ENCODE data around the gene PARP2. TPM values are rescaled to one million over a fixed set of nuclear protein-coding genes. Genes with fewer than 3 reads are reported as not detected.

Gene PARP2
- polyA plus RNA-seq, 3 donors from 2014 or later: 8.1 to 12.8 (median 10.4) TPM

DNA sequence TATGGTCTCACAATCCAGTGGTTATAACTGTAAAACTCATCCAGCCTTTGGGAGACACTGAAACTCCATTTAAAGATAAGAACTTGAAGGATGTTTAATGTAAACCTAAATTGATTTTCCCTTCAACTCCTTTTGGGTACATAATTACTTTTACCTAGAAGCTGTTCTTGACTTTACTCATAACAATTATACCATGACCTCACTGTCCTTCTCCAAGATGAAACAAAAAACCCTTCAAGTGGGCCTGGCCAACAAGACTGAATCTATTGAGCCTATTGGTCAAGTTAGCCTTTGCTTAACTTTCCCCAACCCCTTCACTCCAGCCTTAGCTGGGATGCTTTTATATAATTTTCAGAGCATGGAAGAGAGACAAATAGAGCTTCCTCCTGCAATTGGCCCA is 22.5 kb downstream of the PARP2 start:
- peaks cover 17 to 41% (median 35%) of the 10 kb centered on the region in 3 donors for H3K36me3 Mint-ChIP-seq
- peaks cover 0 to 2% (median 2%) of the 10 kb centered on the region in 3 donors for H3K27me3 Mint-ChIP-seq (ENCODE audit: low read depth in 3 of 3)
- H3K4me1 Mint-ChIP-seq: no peaks in the 10 kb centered on the region
- H3K27ac Mint-ChIP-seq: no peak overlapping the region
- no peak for DNase-seq
- H3K4me3 Mint-ChIP-seq: no peak overlapping the region
- H3K9me3 Mint-ChIP-seq: no peaks in the 10 kb centered on the region

DNA sequence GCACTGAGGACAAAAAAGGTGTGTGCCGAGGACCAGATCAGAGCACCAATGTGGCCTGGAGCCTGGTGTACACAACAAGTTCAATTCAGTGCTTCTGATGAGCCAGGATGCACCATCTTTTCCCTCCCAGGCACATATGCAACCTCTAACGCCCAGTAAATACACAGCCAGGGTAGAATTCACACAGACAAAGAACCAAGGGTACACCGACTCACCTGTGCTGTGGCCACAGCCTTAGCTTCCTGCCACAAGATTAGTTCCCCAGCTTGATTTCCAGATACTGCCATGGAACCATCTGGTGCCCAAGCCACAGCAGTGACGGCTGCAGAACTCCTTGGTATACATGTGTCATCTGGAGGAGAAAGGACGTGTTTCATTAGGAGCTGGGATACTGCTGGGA is 29.4 kb downstream of the PARP2 start:
- Mint-ChIP-seq H3K27ac (no peak overlapping the region), H3K4me1 (no peaks in the 10 kb centered on the region), H3K36me3 (peaks cover 24 to 76% (median 57%) of the 10 kb centered on the region in 3 donors), H3K9me3 (no peaks in the 10 kb centered on the region), H3K4me3 (no peak overlapping the region), H3K27me3 (ENCODE audit: low read depth in 3 of 3) (peaks cover 0 to 3% (median 0%) of the 10 kb centered on the region in 3 donors)
- DNase-seq: no peak

DNA sequence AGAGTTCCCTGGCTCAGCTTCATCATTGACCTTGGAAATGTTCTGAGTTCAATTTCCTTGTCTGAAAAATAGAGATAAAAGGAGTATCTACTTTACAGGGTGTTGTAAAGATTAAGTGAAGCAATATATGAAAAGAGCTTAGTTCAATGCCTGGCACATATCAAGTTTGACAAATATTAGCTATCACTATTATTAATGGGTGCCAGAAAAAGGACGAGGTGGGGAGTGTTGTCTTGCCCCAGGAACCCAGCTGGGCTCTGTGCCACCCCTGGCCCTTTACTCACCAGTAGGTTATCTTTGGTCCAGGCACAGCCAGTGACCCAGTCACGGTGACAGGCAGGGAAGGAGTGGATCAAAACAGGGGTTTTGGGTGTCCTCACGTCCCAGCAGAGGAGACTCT is 32.0 kb downstream of the PARP2 start:
- peaks cover 0 to 1% (median 0%) of the 10 kb centered on the region in 3 donors for H3K27me3 Mint-ChIP-seq (ENCODE audit: low read depth in 3 of 3)
- peaks cover 25 to 76% (median 48%) of the 10 kb centered on the region in 3 donors for H3K36me3 Mint-ChIP-seq
- no peaks in the 10 kb centered on the region for H3K9me3 Mint-ChIP-seq
- DNase-seq: no peak
- H3K27ac Mint-ChIP-seq: no peak overlapping the region
- H3K4me3 Mint-ChIP-seq: no peak overlapping the region
- no peaks in the 10 kb centered on the region for H3K4me1 Mint-ChIP-seq

DNA sequence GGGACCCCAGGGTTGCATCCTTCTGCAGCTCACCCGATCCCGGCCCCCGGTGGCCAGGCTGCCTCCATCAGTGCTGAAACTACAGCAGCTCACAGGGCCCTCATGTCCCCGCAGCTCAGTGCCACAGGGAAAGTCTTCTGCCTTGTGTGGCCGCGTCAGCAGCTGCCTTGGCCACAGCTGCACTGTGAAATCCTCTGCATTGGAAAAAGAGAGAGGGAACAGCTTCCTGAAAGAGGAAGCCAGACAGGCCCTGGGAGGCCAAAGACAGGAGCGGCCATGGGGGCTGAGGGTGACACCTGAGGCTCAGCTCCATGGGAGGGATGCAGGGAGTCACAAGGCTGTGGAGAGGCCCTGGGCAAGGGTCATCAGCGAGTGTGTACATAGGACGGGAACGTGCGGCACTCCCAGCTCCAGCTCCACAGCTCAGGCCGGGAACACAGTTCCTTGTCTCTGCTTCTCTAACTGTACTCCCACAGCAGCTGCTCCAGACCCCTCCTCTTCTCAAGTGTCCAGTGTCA is 32.7 kb downstream of the PARP2 start:
- Mint-ChIP-seq H3K4me1 (no peaks in the 10 kb centered on the region), H3K4me3 (no peak overlapping the region), H3K27me3 (ENCODE audit: low read depth in 3 of 3) (peaks cover 0 to 4% (median 1%) of the 10 kb centered on the region in 3 donors), H3K9me3 (no peaks in the 10 kb centered on the region), H3K27ac (peak overlapping the region in 1 of 6 donors; percentile 53), H3K36me3 (peaks cover 26 to 76% (median 45%) of the 10 kb centered on the region in 3 donors)
- no peak for DNase-seq

DNA sequence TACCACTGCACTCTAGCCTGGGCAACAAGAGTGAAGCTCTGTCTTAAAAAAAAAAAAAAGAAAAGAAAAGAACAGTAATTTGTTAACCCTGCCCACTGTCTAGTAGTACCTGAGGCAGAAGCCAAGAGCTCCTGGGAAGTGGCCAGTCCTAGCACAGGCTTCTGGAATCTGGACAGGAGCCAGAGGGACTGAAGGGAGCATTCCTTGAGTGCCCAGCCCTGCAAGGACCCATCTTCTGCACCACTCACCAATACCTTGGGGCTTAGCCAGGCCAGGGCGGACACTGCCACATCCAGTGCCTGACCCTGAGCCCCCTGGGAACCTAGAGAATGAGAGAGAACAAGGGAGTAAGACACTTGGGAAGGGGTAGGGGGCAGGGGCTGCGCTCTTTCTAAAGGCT is 33.7 kb downstream of the PARP2 start:
- no peak overlapping the region for H3K4me3 Mint-ChIP-seq
- no peaks in the 10 kb centered on the region for H3K4me1 Mint-ChIP-seq
- peaks cover 0 to 4% (median 1%) of the 10 kb centered on the region in 3 donors for H3K27me3 Mint-ChIP-seq (ENCODE audit: low read depth in 3 of 3)
- DNase-seq: no peak
- no peak overlapping the region for H3K27ac Mint-ChIP-seq
- peaks cover 22 to 73% (median 34%) of the 10 kb centered on the region in 3 donors for H3K36me3 Mint-ChIP-seq
- H3K9me3 Mint-ChIP-seq: no peaks in the 10 kb centered on the region

DNA sequence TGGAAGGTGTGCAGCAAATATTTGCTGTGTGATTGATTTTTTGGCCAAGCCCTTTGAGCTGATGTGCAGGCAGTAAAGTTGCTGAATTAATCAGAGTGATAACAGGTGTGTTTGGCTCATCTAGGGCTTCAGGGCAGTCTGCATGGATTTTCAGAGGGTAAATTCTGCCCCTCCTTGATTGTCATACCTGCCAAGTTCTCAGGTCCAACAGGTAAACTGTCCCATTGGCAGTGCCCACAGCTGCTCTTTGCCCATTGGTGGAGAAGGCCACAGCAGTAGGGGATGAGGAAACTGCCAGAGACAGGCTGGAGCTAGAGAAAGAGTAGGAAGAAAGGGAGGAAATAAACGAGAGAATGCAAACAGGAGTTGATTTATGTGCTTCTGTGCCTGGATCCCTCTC is 36.3 kb downstream of the PARP2 start:
- peak overlapping the region in 1 of 6 donors; percentile 12 for H3K27ac Mint-ChIP-seq
- H3K36me3 Mint-ChIP-seq: peaks cover 22 to 64% (median 29%) of the 10 kb centered on the region in 3 donors
- no peaks in the 10 kb centered on the region for H3K4me1 Mint-ChIP-seq
- no peak overlapping the region for H3K4me3 Mint-ChIP-seq
- H3K9me3 Mint-ChIP-seq: no peaks in the 10 kb centered on the region
- DNase-seq: no peak
- H3K27me3 Mint-ChIP-seq (ENCODE audit: low read depth in 3 of 3): peaks cover 0 to 4% (median 1%) of the 10 kb centered on the region in 3 donors

DNA sequence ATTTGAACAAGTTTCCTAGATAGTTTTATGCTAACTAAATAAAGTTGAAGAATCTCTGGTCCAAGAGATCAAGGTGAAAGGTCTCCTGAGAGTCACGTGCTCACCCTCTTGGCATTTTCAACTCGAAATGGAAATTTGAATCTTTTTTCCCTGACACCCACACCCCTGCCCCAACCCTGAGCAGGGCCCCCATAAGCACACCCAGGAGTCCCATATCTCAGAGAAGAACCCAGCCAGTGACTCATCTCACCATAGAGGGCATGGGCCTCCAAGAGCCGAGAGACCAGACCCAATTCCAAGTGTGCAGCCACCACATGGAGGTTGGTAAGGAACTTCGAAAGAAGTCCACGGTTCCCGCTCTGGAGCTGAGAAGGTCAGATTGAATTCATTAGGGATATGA is 37.2 kb downstream of the PARP2 start:
- Mint-ChIP-seq H3K4me1 (no peaks in the 10 kb centered on the region), H3K4me3 (no peak overlapping the region), H3K27ac (peak overlapping the region in 1 of 6 donors; percentile 65), H3K27me3 (ENCODE audit: low read depth in 3 of 3) (peaks cover 0 to 4% (median 1%) of the 10 kb centered on the region in 3 donors), H3K9me3 (no peaks in the 10 kb centered on the region), H3K36me3 (peaks cover 23 to 63% (median 25%) of the 10 kb centered on the region in 3 donors)
- no peak for DNase-seq

DNA sequence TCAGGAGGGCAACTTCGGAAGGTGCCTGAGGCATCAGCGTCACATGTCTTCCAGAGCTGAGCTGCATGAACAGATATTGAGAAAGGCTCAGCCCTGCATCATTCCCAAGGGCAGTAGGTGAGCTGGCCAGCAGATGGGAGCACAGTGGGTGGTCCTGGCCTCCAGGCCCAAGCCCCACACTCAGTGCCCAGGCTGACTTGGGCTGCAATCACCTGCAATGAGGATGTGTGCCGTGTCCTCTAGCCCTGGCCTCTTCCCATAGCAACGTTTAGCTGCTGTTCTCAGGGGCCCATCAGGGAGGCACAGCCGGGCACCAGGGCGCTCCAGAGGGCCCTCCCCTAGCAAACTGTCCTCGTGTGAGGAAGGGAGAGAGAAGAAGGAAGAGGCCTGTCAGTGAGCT is 37.9 kb downstream of the PARP2 start:
- Mint-ChIP-seq H3K27me3 (ENCODE audit: low read depth in 3 of 3) (peaks cover 0 to 4% (median 1%) of the 10 kb centered on the region in 3 donors), H3K9me3 (no peaks in the 10 kb centered on the region), H3K4me3 (no peak overlapping the region), H3K27ac (no peak overlapping the region), H3K4me1 (no peaks in the 10 kb centered on the region), H3K36me3 (peaks cover 23 to 65% (median 23%) of the 10 kb centered on the region in 3 donors)
- no peak for DNase-seq

DNA sequence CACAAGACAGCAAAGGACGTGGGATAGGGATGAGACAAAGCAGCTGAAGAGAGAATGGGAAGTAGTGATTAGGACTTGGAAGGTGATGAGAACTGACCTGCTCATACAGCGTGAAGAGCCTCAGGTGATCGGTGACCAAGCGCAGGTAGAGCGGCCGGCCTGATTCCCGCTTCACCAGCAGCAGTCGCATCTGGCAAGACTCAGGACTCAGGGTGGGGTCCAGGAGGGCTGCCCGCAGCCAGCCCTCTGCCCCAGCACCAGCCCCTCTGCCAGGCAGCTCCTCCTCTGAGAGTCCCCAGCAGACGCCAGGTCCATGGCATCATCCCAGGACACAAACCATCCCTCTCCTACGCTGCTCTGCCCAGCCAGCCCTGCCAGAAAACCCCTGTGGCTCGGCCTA is 39.1 kb downstream of the PARP2 start:
- DNase-seq: no peak
- H3K9me3 Mint-ChIP-seq: no peaks in the 10 kb centered on the region
- no peak overlapping the region for H3K27ac Mint-ChIP-seq
- H3K36me3 Mint-ChIP-seq: peaks cover 19 to 55% (median 23%) of the 10 kb centered on the region in 3 donors
- no peak overlapping the region for H3K4me3 Mint-ChIP-seq
- peaks cover 0 to 4% (median 1%) of the 10 kb centered on the region in 3 donors for H3K27me3 Mint-ChIP-seq (ENCODE audit: low read depth in 3 of 3)
- H3K4me1 Mint-ChIP-seq: no peaks in the 10 kb centered on the region

DNA sequence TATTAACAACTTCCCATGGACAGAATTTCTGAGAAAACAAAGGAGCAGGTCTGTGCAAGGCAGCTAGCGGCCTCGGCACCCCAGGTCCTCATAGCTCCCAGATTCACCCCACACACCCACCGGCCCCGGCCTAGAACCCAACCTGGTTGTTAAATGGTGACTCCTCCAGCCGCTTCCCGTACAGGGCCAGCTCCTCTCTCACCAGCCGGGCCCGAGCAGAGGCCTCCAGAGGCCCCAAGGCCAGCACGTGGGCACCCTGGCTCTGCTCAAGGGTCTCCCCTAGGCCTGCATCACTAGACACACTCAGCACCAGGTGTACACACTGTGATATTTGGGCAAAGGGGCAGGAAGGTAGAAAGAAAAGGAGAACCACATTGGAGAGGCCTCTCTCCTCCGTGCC is 39.6 kb downstream of the PARP2 start:
- H3K27ac Mint-ChIP-seq: no peak overlapping the region
- no peak overlapping the region for H3K4me3 Mint-ChIP-seq
- H3K9me3 Mint-ChIP-seq: no peaks in the 10 kb centered on the region
- DNase-seq: no peak
- H3K4me1 Mint-ChIP-seq: no peaks in the 10 kb centered on the region
- peaks cover 20 to 55% (median 26%) of the 10 kb centered on the region in 3 donors for H3K36me3 Mint-ChIP-seq
- peaks cover 0 to 4% (median 0%) of the 10 kb centered on the region in 3 donors for H3K27me3 Mint-ChIP-seq (ENCODE audit: low read depth in 3 of 3)

DNA sequence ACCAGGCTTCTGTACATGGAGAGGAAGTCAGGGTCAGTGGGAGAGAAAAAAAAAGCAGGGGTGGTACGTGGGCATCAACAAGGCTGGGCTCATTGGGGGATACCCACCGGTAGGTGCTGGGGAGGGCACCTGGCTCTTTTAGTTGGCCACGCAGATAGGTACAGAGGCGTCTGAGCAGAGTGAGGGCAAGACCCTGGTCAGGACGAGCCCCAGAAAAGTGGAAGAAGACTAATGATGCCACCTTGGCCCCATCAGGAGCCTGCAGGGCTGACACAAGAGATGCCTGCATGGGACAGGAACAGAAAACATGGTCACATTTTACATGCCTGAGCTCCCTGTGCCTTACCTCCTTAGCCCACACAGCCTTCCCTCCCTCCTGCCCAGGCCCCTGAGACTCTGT is 40.2 kb downstream of the PARP2 start:
- Mint-ChIP-seq H3K4me1 (no peaks in the 10 kb centered on the region), H3K9me3 (no peaks in the 10 kb centered on the region), H3K36me3 (peaks cover 26 to 61% (median 31%) of the 10 kb centered on the region in 3 donors), H3K4me3 (no peak overlapping the region), H3K27ac (peak overlapping the region in 1 of 6 donors; percentile 22), H3K27me3 (ENCODE audit: low read depth in 3 of 3) (peaks cover 0 to 4% (median 0%) of the 10 kb centered on the region in 3 donors)
- DNase-seq: no peak

DNA sequence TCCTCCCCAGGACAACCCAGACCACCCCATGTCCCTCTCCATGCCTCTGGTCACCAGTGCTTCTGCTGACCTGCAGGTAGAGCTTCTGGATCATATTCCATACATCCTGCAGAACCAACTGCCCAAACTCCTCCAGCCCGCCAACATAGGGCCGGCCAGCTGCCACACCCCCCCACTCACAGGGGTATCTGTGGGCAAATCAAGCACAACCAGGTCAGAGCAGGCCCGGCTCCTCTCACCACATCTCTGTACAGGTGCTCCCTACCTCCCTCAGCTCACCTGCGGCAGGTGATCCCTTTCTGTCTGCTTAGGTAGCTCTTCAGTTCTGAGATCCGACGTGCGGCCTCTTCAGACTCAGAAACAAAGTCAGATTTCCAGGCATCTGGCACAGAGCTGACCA is 40.9 kb downstream of the PARP2 start:
- no peak overlapping the region for H3K4me3 Mint-ChIP-seq
- no peaks in the 10 kb centered on the region for H3K9me3 Mint-ChIP-seq
- H3K4me1 Mint-ChIP-seq: no peaks in the 10 kb centered on the region
- H3K36me3 Mint-ChIP-seq: peaks cover 31 to 62% (median 32%) of the 10 kb centered on the region in 3 donors
- no peak for DNase-seq
- peak overlapping the region in 1 of 6 donors; percentile 13 for H3K27ac Mint-ChIP-seq
- H3K27me3 Mint-ChIP-seq (ENCODE audit: low read depth in 3 of 3): peaks cover 0 to 4% (median 0%) of the 10 kb centered on the region in 3 donors

DNA sequence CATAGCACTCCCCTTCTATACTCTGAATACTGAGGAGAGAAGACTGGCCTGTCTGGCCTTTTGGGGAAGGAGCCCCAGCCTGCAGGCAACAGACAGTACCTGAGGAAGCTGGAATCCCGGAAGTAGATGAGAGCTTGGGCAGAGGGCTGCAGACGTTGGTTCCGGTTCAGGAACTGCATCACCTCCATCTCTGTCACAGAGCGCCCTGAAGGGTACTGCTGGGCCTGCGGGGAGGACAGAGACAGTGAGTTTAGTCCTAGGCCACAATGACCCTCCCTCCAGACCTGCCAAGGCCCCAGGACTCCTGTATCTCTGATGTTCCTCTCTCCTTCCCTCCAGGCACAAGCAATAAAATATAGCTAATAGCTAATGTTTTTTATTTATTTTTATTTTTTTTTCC is 41.5 kb downstream of the PARP2 start:
- Mint-ChIP-seq H3K4me1 (no peaks in the 10 kb centered on the region), H3K27ac (no peak overlapping the region), H3K27me3 (ENCODE audit: low read depth in 3 of 3) (peaks cover 0 to 4% (median 0%) of the 10 kb centered on the region in 3 donors), H3K9me3 (no peaks in the 10 kb centered on the region), H3K4me3 (no peak overlapping the region), H3K36me3 (peaks cover 31 to 61% (median 31%) of the 10 kb centered on the region in 3 donors)
- DNase-seq: no peak

DNA sequence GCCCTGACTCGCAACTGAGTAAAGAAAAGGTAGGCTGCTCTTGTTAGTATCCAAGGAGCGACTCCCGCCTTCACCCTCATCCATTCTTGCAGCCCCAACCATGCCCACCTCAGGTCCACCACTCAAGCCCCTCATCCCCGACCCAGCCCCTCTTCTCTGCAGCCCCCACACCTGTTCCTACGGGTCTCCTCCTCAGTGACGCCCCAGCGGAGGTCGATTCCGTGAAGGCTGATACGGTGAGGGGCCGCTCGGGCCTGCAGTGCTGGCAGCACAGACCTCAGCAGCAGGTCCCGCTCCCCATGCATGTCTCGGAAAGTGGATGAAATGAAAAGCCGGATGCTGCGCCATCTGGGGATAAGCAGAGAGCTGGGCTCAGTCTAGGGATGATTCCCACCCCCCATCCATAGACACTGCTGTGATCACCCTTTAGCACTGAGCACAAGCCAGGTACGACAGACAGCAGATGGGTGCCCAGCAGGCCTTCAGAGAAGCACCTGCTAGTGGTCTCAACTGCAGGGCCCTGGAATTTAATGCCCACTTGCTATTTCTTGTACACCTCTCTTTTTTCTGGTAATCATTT is 42.9 kb downstream of the PARP2 start:
- no peak for DNase-seq
- Mint-ChIP-seq H3K9me3 (no peaks in the 10 kb centered on the region), H3K27me3 (ENCODE audit: low read depth in 3 of 3) (no peaks in the 10 kb centered on the region), H3K4me1 (no peaks in the 10 kb centered on the region), H3K36me3 (peaks cover 21 to 60% (median 28%) of the 10 kb centered on the region in 3 donors), H3K27ac (peak overlapping the region in 1 of 6 donors; percentile 13), H3K4me3 (no peak overlapping the region)

DNA sequence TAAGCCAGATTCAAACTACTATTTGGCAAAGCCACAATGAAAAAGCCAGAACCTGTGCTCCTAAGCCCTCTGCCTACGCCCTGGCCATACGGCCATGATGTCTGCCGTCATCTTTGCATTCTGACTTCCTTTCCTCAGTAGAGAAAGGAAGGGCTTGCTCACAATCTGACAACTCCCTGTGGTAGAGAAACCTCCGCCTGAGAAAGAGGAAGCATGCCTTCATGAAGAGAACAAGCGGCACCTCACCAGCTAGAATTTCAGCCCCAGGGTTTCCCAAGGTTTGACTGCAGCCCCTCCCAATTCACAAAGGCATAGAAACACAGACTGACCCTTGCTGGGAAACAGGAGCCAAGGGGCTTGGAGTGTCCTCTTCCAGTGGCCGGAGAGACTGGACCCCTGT is 44.1 kb downstream of the PARP2 start:
- DNase-seq: no peak
- Mint-ChIP-seq H3K27me3 (ENCODE audit: low read depth in 3 of 3) (no peaks in the 10 kb centered on the region), H3K4me1 (no peaks in the 10 kb centered on the region), H3K9me3 (no peaks in the 10 kb centered on the region), H3K36me3 (peaks cover 28 to 56% (median 30%) of the 10 kb centered on the region in 3 donors), H3K4me3 (no peak overlapping the region), H3K27ac (no peak overlapping the region)
